A549 (cell line): Measurements from ENCODE around the gene DAB1.

Experiments
- TF ChIP-seq, protein P1 (sequence below): fragments of 200-600 bp; sonication (generic); IDR thresholded peaks from 2 replicates; pipeline ENCODE4 v1.6.1; 2016; ENCODE audit warnings: antibody characterized with exemption, mild to moderate bottlenecking, moderate library complexity
- TF ChIP-seq, protein P2 (sequence below): fragments of >200 bp; sonication (Bioruptor Twin); formaldehyde crosslinking; IDR thresholded peaks from 3 replicates; pipeline ENCODE4 v1.5.1; 2016

GRCh38 chr1:57473448-57473847 is 49.6 kb upstream of the DAB1 start:
- TF ChIP-seq, protein P1, sequence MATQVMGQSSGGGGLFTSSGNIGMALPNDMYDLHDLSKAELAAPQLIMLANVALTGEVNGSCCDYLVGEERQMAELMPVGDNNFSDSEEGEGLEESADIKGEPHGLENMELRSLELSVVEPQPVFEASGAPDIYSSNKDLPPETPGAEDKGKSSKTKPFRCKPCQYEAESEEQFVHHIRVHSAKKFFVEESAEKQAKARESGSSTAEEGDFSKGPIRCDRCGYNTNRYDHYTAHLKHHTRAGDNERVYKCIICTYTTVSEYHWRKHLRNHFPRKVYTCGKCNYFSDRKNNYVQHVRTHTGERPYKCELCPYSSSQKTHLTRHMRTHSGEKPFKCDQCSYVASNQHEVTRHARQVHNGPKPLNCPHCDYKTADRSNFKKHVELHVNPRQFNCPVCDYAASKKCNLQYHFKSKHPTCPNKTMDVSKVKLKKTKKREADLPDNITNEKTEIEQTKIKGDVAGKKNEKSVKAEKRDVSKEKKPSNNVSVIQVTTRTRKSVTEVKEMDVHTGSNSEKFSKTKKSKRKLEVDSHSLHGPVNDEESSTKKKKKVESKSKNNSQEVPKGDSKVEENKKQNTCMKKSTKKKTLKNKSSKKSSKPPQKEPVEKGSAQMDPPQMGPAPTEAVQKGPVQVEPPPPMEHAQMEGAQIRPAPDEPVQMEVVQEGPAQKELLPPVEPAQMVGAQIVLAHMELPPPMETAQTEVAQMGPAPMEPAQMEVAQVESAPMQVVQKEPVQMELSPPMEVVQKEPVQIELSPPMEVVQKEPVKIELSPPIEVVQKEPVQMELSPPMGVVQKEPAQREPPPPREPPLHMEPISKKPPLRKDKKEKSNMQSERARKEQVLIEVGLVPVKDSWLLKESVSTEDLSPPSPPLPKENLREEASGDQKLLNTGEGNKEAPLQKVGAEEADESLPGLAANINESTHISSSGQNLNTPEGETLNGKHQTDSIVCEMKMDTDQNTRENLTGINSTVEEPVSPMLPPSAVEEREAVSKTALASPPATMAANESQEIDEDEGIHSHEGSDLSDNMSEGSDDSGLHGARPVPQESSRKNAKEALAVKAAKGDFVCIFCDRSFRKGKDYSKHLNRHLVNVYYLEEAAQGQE = no peak
- TF ChIP-seq, protein P2, sequence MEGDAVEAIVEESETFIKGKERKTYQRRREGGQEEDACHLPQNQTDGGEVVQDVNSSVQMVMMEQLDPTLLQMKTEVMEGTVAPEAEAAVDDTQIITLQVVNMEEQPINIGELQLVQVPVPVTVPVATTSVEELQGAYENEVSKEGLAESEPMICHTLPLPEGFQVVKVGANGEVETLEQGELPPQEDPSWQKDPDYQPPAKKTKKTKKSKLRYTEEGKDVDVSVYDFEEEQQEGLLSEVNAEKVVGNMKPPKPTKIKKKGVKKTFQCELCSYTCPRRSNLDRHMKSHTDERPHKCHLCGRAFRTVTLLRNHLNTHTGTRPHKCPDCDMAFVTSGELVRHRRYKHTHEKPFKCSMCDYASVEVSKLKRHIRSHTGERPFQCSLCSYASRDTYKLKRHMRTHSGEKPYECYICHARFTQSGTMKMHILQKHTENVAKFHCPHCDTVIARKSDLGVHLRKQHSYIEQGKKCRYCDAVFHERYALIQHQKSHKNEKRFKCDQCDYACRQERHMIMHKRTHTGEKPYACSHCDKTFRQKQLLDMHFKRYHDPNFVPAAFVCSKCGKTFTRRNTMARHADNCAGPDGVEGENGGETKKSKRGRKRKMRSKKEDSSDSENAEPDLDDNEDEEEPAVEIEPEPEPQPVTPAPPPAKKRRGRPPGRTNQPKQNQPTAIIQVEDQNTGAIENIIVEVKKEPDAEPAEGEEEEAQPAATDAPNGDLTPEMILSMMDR = no peak
